Smooth muscle cell (in vitro differentiated cells): ENCODE measurements around the gene VSNL1. TPM values are rescaled to one million over a fixed set of nuclear protein-coding genes. Genes with fewer than 3 reads are reported as not detected.

ENCODE experiments used
- DNase-seq: peaks from one replicate; lab custom pipeline; 2025; ENCODE audit not compliant: unreplicated experiment; lab: John Stamatoyannopoulos, UW
- H2AFZ ChIP-seq: fragments of 200-600 bp; sonication (generic); 2 replicates; pipeline ENCODE4 v1.6.0; 2016; ENCODE audit warnings: antibody characterized with exemption, low read depth, mild to moderate bottlenecking
- H3F3A ChIP-seq: fragments of 200-600 bp; sonication (generic); 2 replicates; pipeline ENCODE4 v1.6.0; 2017; ENCODE audit warnings: antibody characterized with exemption, low read depth
- H3K27ac ChIP-seq: fragments of 200-600 bp; sonication (generic); 2 replicates; pipeline ENCODE4 v1.5.1; 2016; ENCODE audit warnings: low read depth, mild to moderate bottlenecking
- H3K27me3 ChIP-seq: fragments of 200-600 bp; sonication (generic); 2 replicates; pipeline ENCODE4 v1.6.1; 2016; ENCODE audit warnings: low read depth, mild to moderate bottlenecking
- H3K36me3 ChIP-seq: fragments of 200-600 bp; sonication (generic); 2 replicates; pipeline ENCODE4 v1.5.1; 2016; ENCODE audit warnings: low read depth
- H3K4me1 ChIP-seq: fragments of 200-600 bp; sonication (generic); 2 replicates; pipeline ENCODE4 v1.5.1; 2016; ENCODE audit warnings: low read depth
- H3K4me2 ChIP-seq: fragments of 200-600 bp; sonication (generic); 2 replicates; pipeline ENCODE4 v1.6.0; 2016; ENCODE audit warnings: mild to moderate bottlenecking
- H3K4me3 ChIP-seq: fragments of 200-600 bp; sonication (generic); 2 replicates; pipeline ENCODE4 v1.5.1; 2016; ENCODE audit warnings: mild to moderate bottlenecking
- H3K79me2 ChIP-seq: fragments of 200-600 bp; sonication (generic); 2 replicates; pipeline ENCODE4 v1.6.0; 2016; ENCODE audit warnings: low read depth, mild to moderate bottlenecking
- H3K9ac ChIP-seq: fragments of 200-600 bp; sonication (generic); 2 replicates; pipeline ENCODE4 v1.6.0; 2016; ENCODE audit warnings: low read depth
- H3K9me3 ChIP-seq: fragments of 200-600 bp; sonication (generic); replicated peaks from 2 replicates; pipeline ENCODE4 v1.5.1; 2016; ENCODE audit warnings: low read depth
- H4K20me1 ChIP-seq: fragments of 200-600 bp; sonication (generic); 2 replicates; pipeline ENCODE4 v1.6.0; 2016; ENCODE audit warnings: low read depth
- CTCF ChIP-seq: fragments of 200-600 bp; sonication (generic); IDR thresholded peaks from 2 replicates; pipeline ENCODE4 v1.5.1; 2017; ENCODE audit warnings: borderline replicate concordance, mild to moderate bottlenecking, antibody characterized with exemption; ENCODE audit not compliant: insufficient read depth, poor library complexity, severe bottlenecking
- WGBS: methylation state at CpG from one replicate; pipeline ENCODE4 v1.1.7; 2016; ENCODE audit warnings: low lambda C conversion rate; 5-methylcytosine and 5-hydroxymethylcytosine counted together
- polyA plus RNA-seq: library from polyadenylated mRNA; unstranded; fragments of >200 nt; fragmentation: Nextera tagmentation; extraction: Ambion mirVana; gene quantifications from 2 replicates; pipeline ENCODE4 v1.2.1, GENCODE V29; 2016
- total RNA-seq: library from RNA; depleted of rRNA; stranded (reverse); fragments of >200 nt; gene quantifications from 2 replicates; pipeline ENCODE4 v1.2.3, GENCODE V29; 2014

The VSNL1 gene
- total and polyA plus RNA-seq, 2 experiments from 2014 or later = 2.8 to 4.5 TPM

- no peak overlapping the region for H3K9ac ChIP-seq
- no peak overlapping the region for H3K27ac ChIP-seq
- H3K4me1 ChIP-seq = no peaks in the 10 kb centered on the region
- no peaks in the 10 kb centered on the region for H3K36me3 ChIP-seq
- no peak overlapping the region for H2AFZ ChIP-seq
- H3K79me2 ChIP-seq = no peaks in the 10 kb centered on the region
- H3K27me3 ChIP-seq = no peaks in the 10 kb centered on the region
- no peak overlapping the region for H3K4me2 ChIP-seq
- no peak for TF ChIP-seq CTCF
- no peaks in the 10 kb centered on the region for H3K9me3 ChIP-seq
- no peak for DNase-seq
- H3K4me3 ChIP-seq = no peak overlapping the region
- H3F3A ChIP-seq = no peaks in the 10 kb centered on the region
- WGBS = 60% methylated on average over 1 of the region's 1 CpG
- no peaks in the 10 kb centered on the region for H4K20me1 ChIP-seq
Observed at GRCh38 chr2:17571681-17572080, 31.2 kb downstream of the VSNL1 start.

- H2AFZ ChIP-seq = peak overlapping the region; percentile 28
- H3K9ac ChIP-seq = no peak overlapping the region
- H3K27ac ChIP-seq = peak overlapping the region; percentile 28
- no peaks in the 10 kb centered on the region for H4K20me1 ChIP-seq
- WGBS = 80% methylated on average over 3 of the region's 3 CpGs
- no peak overlapping the region for H3K4me2 ChIP-seq
- no peaks in the 10 kb centered on the region for H3K27me3 ChIP-seq
- H3K79me2 ChIP-seq = no peaks in the 10 kb centered on the region
- no peaks in the 10 kb centered on the region for H3K36me3 ChIP-seq
- H3F3A ChIP-seq = no peaks in the 10 kb centered on the region
- H3K9me3 ChIP-seq = no peaks in the 10 kb centered on the region
- no peak overlapping the region for H3K4me3 ChIP-seq
- peak; percentile 28 for TF ChIP-seq CTCF
- H3K4me1 ChIP-seq = no peaks in the 10 kb centered on the region
- no peak for DNase-seq
Observed at GRCh38 chr2:17573085-17573803, 32.7 kb downstream of the VSNL1 start.

- Histone ChIP-seq H3K36me3 (no peaks in the 10 kb centered on the region), H3K9ac (no peak overlapping the region), H3K4me1 (peaks cover 4% of the 10 kb centered on the region), H3F3A (no peaks in the 10 kb centered on the region), H4K20me1 (no peaks in the 10 kb centered on the region), H3K4me3 (no peak overlapping the region), H3K79me2 (no peaks in the 10 kb centered on the region), H3K9me3 (no peaks in the 10 kb centered on the region), H3K4me2 (no peak overlapping the region), H3K27me3 (no peaks in the 10 kb centered on the region), H3K27ac (peak overlapping the region; percentile 28), H2AFZ (peak overlapping the region; percentile 28)
- 82% methylated on average over 3 of the region's 3 CpGs for WGBS
- TF ChIP-seq CTCF = no peak
- DNase-seq = no peak
Observed at GRCh38 chr2:17573804-17574175, 33.3 kb downstream of the VSNL1 start.

GRCh38 chr2:17574406-17575073 lies 34.0 kb downstream of the VSNL1 start:
- Histone ChIP-seq H3K4me1 (peaks cover 4% of the 10 kb centered on the region), H3K36me3 (no peaks in the 10 kb centered on the region), H3K79me2 (no peaks in the 10 kb centered on the region), H3K27ac (no peak overlapping the region), H3F3A (no peaks in the 10 kb centered on the region), H4K20me1 (no peaks in the 10 kb centered on the region), H3K27me3 (no peaks in the 10 kb centered on the region), H3K4me3 (no peak overlapping the region), H3K9ac (no peak overlapping the region), H2AFZ (no peak overlapping the region), H3K4me2 (no peak overlapping the region), H3K9me3 (no peaks in the 10 kb centered on the region)
- no peak for TF ChIP-seq CTCF
- DNase-seq = no peak
- WGBS = 90% methylated on average over 3 of the region's 3 CpGs
